ENCODE results near the gene PZP.

DNA sequence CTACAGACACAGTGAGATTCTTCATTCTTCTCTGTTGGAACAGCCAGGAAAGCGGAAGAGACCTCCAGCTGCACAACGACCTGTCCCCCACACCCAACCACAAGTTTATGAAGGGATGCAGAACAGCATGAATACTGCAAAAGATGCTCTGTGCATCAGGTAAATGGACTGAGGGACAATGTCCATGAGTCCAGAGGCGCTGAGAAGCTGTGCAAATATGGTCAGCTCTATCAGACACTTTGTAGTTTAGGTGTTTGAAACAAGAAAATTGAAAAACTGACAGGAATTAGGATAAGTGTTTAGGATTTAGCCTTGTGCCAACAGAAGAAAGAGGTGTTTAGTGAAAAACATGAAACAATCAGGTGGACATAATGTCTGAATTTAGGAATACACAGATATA, 33.1 kb upstream of the PZP start:
- TF ChIP-seq, protein P1, sequence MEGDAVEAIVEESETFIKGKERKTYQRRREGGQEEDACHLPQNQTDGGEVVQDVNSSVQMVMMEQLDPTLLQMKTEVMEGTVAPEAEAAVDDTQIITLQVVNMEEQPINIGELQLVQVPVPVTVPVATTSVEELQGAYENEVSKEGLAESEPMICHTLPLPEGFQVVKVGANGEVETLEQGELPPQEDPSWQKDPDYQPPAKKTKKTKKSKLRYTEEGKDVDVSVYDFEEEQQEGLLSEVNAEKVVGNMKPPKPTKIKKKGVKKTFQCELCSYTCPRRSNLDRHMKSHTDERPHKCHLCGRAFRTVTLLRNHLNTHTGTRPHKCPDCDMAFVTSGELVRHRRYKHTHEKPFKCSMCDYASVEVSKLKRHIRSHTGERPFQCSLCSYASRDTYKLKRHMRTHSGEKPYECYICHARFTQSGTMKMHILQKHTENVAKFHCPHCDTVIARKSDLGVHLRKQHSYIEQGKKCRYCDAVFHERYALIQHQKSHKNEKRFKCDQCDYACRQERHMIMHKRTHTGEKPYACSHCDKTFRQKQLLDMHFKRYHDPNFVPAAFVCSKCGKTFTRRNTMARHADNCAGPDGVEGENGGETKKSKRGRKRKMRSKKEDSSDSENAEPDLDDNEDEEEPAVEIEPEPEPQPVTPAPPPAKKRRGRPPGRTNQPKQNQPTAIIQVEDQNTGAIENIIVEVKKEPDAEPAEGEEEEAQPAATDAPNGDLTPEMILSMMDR (IDR thresholded peaks at IDR 0.05): no peak
- no peak for TF ChIP-seq POLR2A (IDR thresholded peaks at IDR 0.05)
